Endothelial cell (in vitro differentiated cells): ENCODE results near the gene RAMP3. TPM values are rescaled to one million over a fixed set of nuclear protein-coding genes. Genes with fewer than 3 reads are reported as not detected.

Experiments
- DNase-seq: peaks from one replicate; pipeline ENCODE4 v3.0.0; 2021; ENCODE audit warnings: low spot score
- H3K27ac Mint-ChIP-seq: one replicate; pipeline ENCODE4 v1.8.0; 2021; ENCODE audit warnings: mixed read lengths, inconsistent platforms; ENCODE audit not compliant: unreplicated experiment
- H3K27me3 Mint-ChIP-seq: one replicate; pipeline ENCODE4 v1.8.0; 2021; ENCODE audit warnings: mild to moderate bottlenecking, moderate library complexity, mixed read lengths, inconsistent platforms; ENCODE audit not compliant: unreplicated experiment
- H3K36me3 Mint-ChIP-seq: one replicate; pipeline ENCODE4 v1.8.0; 2021; ENCODE audit warnings: mild to moderate bottlenecking, low read depth, mixed read lengths, inconsistent platforms; ENCODE audit not compliant: unreplicated experiment
- H3K4me1 Mint-ChIP-seq: one replicate; pipeline ENCODE4 v1.8.0; 2021; ENCODE audit warnings: mild to moderate bottlenecking, mixed read lengths, inconsistent platforms; ENCODE audit not compliant: unreplicated experiment
- H3K4me3 Mint-ChIP-seq: one replicate; pipeline ENCODE4 v1.8.0; 2021; ENCODE audit warnings: mild to moderate bottlenecking, mixed read lengths, inconsistent platforms; ENCODE audit not compliant: unreplicated experiment
- H3K9me3 Mint-ChIP-seq: one replicate; pipeline ENCODE4 v1.8.0; 2021; ENCODE audit warnings: mixed read lengths, inconsistent platforms; ENCODE audit not compliant: unreplicated experiment
- total RNA-seq: library from RNA; stranded (reverse); fragmentation: NEBNext Ultra II Directional; extraction: Animal tissue kit (Norgen Biotek cat#: 25700); gene quantifications from one replicate; pipeline ENCODE4 v1.2.1, GENCODE V29; 2021; ENCODE audit not compliant: unreplicated experiment
- TF ChIP-seq, protein P1 (sequence below): fragments of 200-600 bp; sonication (generic); IDR thresholded peaks from one replicate; pipeline ENCODE4 v1.5.0; 2021; ENCODE audit warnings: antibody characterized with exemption; ENCODE audit not compliant: unreplicated experiment

RAMP3 gene
- total RNA-seq, 1 donor from 2014 or later = 0.62 TPM

DNA sequence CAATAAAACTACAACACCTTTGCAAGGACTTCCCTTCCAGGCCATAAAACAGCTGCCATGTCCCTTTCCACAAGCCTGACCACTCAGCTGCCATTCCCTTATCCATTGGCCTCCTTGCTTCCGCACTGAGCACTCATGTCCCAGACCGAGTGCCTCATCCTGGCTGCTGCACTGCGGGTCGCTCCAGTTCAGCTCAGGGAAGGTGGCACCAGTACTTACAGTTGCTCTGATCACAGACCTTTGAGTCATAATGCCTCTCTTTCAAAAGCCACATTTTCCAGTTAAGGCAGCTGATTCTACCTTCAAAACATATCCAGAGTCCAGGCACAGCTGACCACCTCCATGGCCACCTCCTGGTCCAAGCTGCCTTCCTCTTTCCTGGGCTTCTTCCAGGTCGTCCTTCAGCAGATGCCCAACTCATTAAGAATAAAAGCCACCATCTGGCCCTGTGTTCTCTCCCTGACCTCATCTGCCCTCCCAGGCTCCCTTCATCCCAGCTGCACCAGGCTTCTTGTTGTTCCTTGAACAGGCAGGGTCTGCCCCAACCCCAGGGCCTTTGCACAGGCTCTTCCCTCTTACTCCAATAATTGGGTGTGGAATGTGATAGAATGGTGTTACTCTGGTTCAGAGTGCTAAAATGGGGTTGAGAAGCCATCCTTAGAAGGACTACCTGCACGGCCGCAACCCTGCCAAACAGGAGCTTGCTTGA is 64.5 kb downstream of the RAMP3 start:
- H3K27me3 Mint-ChIP-seq = peaks cover 5% of the 10 kb centered on the region
- no peak for DNase-seq
- H3K27ac Mint-ChIP-seq = no peak overlapping the region
- TF ChIP-seq, protein P1, sequence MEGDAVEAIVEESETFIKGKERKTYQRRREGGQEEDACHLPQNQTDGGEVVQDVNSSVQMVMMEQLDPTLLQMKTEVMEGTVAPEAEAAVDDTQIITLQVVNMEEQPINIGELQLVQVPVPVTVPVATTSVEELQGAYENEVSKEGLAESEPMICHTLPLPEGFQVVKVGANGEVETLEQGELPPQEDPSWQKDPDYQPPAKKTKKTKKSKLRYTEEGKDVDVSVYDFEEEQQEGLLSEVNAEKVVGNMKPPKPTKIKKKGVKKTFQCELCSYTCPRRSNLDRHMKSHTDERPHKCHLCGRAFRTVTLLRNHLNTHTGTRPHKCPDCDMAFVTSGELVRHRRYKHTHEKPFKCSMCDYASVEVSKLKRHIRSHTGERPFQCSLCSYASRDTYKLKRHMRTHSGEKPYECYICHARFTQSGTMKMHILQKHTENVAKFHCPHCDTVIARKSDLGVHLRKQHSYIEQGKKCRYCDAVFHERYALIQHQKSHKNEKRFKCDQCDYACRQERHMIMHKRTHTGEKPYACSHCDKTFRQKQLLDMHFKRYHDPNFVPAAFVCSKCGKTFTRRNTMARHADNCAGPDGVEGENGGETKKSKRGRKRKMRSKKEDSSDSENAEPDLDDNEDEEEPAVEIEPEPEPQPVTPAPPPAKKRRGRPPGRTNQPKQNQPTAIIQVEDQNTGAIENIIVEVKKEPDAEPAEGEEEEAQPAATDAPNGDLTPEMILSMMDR = no peak
- H3K9me3 Mint-ChIP-seq = no peaks in the 10 kb centered on the region
- H3K4me1 Mint-ChIP-seq = peaks cover 6% of the 10 kb centered on the region
- H3K36me3 Mint-ChIP-seq = peaks cover 4% of the 10 kb centered on the region
- no peak overlapping the region for H3K4me3 Mint-ChIP-seq

DNA sequence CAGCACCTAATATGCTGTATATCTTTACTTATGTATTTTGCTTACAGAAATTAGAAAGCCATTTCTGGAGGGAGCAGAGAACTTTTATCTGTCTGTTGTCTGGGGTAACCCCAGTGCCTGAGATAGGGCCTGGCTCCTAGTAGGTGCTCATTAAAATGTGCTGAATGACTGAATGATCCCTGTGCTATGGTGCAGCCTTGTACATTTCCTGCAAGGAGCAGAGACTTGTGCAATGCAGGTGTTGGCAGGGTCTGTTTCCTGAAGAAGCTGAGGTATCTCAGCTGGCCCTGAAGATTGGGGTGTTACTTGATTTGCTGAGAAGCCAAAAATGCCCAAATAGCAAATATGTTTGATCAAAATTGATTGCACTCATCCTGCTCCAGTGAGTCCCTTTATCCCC is 65.5 kb downstream of the RAMP3 start:
- TF ChIP-seq, protein P1 = no peak
- H3K36me3 Mint-ChIP-seq = peaks cover 4% of the 10 kb centered on the region
- no peak overlapping the region for H3K27ac Mint-ChIP-seq
- H3K4me1 Mint-ChIP-seq = peaks cover 6% of the 10 kb centered on the region
- H3K9me3 Mint-ChIP-seq = no peaks in the 10 kb centered on the region
- DNase-seq = no peak
- no peak overlapping the region for H3K4me3 Mint-ChIP-seq
- H3K27me3 Mint-ChIP-seq = peaks cover 5% of the 10 kb centered on the region

DNA sequence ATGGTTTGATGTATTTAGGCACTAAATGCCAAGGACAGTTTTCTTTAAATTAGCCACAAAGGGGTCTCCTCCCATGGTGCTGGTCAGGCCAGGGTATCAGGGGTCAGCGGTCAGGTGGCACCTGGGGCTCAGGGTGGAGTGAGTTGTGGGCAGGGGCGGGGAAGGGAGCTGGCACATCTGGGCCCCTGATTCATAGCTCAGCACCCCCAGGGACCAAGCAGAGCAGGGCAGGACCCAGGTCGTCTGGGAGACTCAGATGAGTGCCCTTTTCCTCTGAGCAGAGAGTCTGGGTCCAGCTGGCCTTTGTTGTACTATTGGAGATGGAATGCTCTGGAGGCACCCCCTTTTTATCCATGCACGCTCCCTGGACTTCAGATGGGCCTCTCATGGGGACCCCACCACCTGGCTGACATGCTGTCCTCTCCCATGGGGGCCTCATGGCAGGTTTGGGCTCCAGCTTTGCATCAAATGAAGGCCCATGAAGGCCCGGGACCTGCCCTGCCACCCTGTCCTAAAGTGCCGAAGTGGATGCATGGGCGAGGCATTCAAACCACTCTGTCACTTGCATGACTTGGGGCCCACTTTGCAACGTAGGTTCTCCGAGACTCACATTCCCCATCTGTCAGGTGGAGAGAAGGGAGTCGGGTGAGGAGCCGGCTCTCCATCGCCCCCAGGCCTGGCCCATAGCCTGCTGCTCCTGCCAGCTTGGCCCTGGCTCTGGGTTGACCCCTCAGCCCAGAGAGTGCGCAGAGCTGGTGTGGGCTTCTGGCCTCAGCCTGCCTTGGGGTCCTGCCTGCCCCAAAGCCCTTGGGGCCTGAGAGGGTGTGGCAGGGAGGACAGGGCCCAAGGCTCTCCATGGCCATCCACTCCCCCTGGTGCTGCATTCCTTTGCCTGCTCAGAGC is 66.4 kb downstream of the RAMP3 start:
- peak overlapping the region; percentile 57 for H3K27ac Mint-ChIP-seq

DNA sequence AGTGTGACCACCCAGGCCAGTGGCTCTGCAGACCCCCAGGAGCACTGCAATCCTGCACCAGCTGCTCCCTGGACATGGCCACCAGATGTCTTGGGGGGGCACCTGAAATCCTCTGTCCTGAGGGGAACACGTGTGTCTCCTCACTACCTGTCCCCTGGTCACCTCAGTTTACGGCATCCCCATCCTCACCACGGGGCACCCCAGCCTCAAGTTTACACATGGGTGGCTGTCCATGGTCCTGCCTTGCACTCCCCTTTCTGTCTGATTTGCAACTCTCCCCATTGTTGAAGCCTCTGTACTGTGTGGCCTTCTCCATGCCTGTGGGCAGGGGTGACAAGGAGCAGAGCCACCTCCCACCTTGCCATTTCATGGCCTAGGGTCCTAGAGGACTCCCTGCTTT is 67.2 kb downstream of the RAMP3 start:
- peaks cover 7% of the 10 kb centered on the region for H3K4me1 Mint-ChIP-seq
- H3K27me3 Mint-ChIP-seq = peaks cover 5% of the 10 kb centered on the region
- H3K4me3 Mint-ChIP-seq = no peak overlapping the region
- TF ChIP-seq, protein P1 = no peak
- peaks cover 4% of the 10 kb centered on the region for H3K36me3 Mint-ChIP-seq
- DNase-seq = peak; percentile 44
- H3K27ac Mint-ChIP-seq = no peak overlapping the region
- no peaks in the 10 kb centered on the region for H3K9me3 Mint-ChIP-seq

More for the DNA sequence above, 66.4 kb downstream of the RAMP3 start:
- no peak overlapping the region for H3K4me3 Mint-ChIP-seq
- DNase-seq = no peak
- TF ChIP-seq, protein P1 = no peak
- peaks cover 5% of the 10 kb centered on the region for H3K27me3 Mint-ChIP-seq
- H3K36me3 Mint-ChIP-seq = peaks cover 4% of the 10 kb centered on the region
- no peaks in the 10 kb centered on the region for H3K9me3 Mint-ChIP-seq
- peaks cover 6% of the 10 kb centered on the region for H3K4me1 Mint-ChIP-seq
